NCI-H345 treated with DMSO at 0.1 percent for 48 hours (cell line): ENCODE measurements around the gene AMHR2.

ENCODE experiments used
- DNase-seq: peaks from one replicate; lab custom pipeline; 2025; ENCODE audit not compliant: unreplicated experiment; lab: John Stamatoyannopoulos, UW

Gene AMHR2

DNA sequence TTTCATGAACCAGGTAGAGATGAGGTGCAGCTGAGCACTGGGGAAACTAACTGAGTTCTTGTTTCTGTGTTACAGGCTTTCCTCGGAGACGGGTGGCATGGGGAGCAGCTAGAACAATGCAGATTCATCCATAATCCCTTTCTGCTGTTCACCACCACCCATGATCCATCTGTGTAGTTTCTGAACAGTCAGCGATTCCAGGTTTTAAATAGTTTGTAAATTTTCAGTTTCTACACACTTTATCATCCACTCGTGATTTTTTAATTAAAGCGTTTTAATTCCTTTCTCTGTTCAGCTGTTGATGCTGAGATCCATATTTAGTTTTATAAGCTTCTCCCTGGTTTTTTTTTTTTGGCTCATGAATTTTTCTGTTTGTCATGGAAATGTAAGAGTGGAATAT, 55.7 kb downstream of the AMHR2 start:
- DNase-seq: no peak

GRCh38 chr12:53480491-53481442, 57.1 kb downstream of the AMHR2 start:
- no peak for DNase-seq
